Measurements from ENCODE around the gene SLX4IP. TPM values are rescaled to one million over a fixed set of nuclear protein-coding genes. Genes with fewer than 3 reads are reported as not detected.

Gene SLX4IP
- total and polyA plus RNA-seq, 2 of the 13 experiments (the other 11 are each of a cell fraction or from before 2014, with no cell fraction given): 3.6 to 7.3 TPM

GRCh38 chr20:10565922-10566897, 131.1 kb downstream of the SLX4IP start (continued):
- peak; percentile 33; the same call in 1 of the 2 replicates for TF ChIP-seq AHDC1 (CRISPR knock-in tag; IDR thresholded peaks at IDR 0.05; ENCODE audit: borderline replicate concordance)
- peak; percentile 68; the same call in 1 of the 2 replicates for TF ChIP-seq ZBTB26 (CRISPR knock-in tag; IDR thresholded peaks at IDR 0.05; ENCODE audit: borderline replicate concordance)
- 0 out of 2 replicates have a peak, but pooled peaks have one; percentile 10 for TF ChIP-seq FLYWCH1 (CRISPR knock-in tag; IDR thresholded peaks at IDR 0.05)
- TF ChIP-seq PLSCR1 (CRISPR knock-in tag; IDR thresholded peaks at IDR 0.05; ENCODE audit: borderline replicate concordance): no peak; the same call in 1 of the 2 replicates
- no peak for TF ChIP-seq ZNF496 (CRISPR knock-in tag; IDR thresholded peaks at IDR 0.05; ENCODE audit: insufficient replicate concordance)
- no peak for TF ChIP-seq MTA1 (CRISPR knock-in tag; IDR thresholded peaks at IDR 0.05; ENCODE audit: borderline replicate concordance)
- peak; percentile 57; the same call in 1 of the 2 replicates for TF ChIP-seq ATF2 (CRISPR knock-in tag; IDR thresholded peaks at IDR 0.05)
- TF ChIP-seq NFE2 (CRISPR knock-in tag; IDR thresholded peaks at IDR 0.05): peak; percentile 53; the same call in 1 of the 2 replicates
- peak; percentile 95 for TF ChIP-seq ARID5B (CRISPR knock-in tag; IDR thresholded peaks at IDR 0.05)
- no peak for TF ChIP-seq GABPA (IDR thresholded peaks at IDR 0.05; ENCODE audit: low read depth, low read length)
- TF ChIP-seq GABPA (CRISPR knock-in tag; IDR thresholded peaks at IDR 0.05; ENCODE audit: low read depth): 0 out of 2 replicates have a peak, but pooled peaks have one; percentile 6
- TF ChIP-seq HNF4A (CRISPR knock-in tag; IDR thresholded peaks at IDR 0.05): peak; percentile 88
- peak; percentile 81 for TF ChIP-seq SOX13 (IDR thresholded peaks at IDR 0.05)
- TF ChIP-seq SOX13 (CRISPR knock-in tag; conservative IDR thresholded peaks at IDR 0.05 in 1 of 2, IDR thresholded peaks at IDR 0.05 in 1 of 2): peak; percentile 79 to 96; a peak in 2 of 4 replicates
